ENCODE data around the gene DCTN1. TPM values are rescaled to one million over a fixed set of nuclear protein-coding genes. Genes with fewer than 3 reads are reported as not detected.
A peak's percentile ranks its signal among the peaks of the same experiment; 100 is the strongest.

The DCTN1 gene
- total RNA-seq, 4 donors from 2014 or later: 136 to 188 (median 162) TPM

DNA sequence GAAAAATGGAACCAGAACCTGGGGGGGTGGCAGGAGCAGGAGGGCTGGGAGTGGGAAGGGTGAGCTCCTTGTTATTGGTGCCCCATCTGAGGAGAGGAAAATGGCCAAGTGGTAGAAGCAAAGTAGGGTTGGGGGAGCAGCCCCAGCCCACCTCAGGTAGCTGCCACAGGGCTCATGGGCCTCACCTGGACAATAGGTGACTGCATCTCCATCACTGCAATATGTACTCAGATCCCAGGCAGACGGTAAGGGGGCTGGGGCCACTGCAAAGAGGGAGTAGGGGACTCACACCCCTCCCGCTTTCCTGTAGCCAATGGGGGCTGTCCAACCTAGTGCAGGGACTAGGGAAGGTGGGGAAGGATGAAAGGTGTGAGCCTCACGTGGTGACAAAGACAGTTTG lies 37.1 kb upstream of the DCTN1 start:
- H3K36me3 ChIP-seq: no peaks in the 10 kb centered on the region
- H3K4me3 ChIP-seq: no peak overlapping the region
- peaks cover 28 to 44% (median 38%) of the 10 kb centered on the region in 4 donors for H3K4me1 ChIP-seq
- H3K9me3 ChIP-seq: no peaks in the 10 kb centered on the region
- no peak overlapping the region for H3K27ac ChIP-seq (replicated peaks in 1 of 4)
- WGBS: 71% methylated on average over 3 of the region's 3 CpGs
- H3K27me3 ChIP-seq: no peaks in the 10 kb centered on the region
- intact Hi-C loops (cut with DNase I): no loop called here
- TF ChIP-seq POLR2A (IDR thresholded peaks at IDR 0.05; ENCODE audit: low read depth) (no peak), POLR2AphosphoS5 (IDR thresholded peaks at IDR 0.05) (no peak), EP300 (IDR thresholded peaks at IDR 0.05) (no peak)
- TF ChIP-seq, protein P1, sequence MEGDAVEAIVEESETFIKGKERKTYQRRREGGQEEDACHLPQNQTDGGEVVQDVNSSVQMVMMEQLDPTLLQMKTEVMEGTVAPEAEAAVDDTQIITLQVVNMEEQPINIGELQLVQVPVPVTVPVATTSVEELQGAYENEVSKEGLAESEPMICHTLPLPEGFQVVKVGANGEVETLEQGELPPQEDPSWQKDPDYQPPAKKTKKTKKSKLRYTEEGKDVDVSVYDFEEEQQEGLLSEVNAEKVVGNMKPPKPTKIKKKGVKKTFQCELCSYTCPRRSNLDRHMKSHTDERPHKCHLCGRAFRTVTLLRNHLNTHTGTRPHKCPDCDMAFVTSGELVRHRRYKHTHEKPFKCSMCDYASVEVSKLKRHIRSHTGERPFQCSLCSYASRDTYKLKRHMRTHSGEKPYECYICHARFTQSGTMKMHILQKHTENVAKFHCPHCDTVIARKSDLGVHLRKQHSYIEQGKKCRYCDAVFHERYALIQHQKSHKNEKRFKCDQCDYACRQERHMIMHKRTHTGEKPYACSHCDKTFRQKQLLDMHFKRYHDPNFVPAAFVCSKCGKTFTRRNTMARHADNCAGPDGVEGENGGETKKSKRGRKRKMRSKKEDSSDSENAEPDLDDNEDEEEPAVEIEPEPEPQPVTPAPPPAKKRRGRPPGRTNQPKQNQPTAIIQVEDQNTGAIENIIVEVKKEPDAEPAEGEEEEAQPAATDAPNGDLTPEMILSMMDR (IDR thresholded peaks at IDR 0.05): no peak
- DNase-seq (ENCODE audit: extremely low spot score): no peak

DNA sequence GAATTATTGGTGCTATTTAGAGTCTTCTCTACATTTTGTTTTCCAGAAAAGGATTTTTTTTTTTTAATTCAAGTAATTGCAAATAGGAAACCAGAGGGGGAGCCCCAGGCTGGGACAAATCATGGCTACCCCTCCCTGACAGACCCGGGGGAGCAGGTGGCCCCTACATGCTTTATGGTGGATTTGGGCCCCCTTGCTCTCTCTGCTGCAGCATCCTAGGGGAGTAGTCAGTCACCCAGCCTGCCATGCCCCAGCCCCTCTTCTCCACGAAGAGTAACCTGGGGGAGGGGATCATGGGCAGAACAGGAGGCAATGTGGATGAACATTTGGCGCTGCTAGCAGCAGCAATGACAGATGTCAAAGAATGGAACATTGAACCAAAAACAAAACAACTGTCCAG lies 36.7 kb upstream of the DCTN1 start:
- peaks cover 24 to 40% (median 33%) of the 10 kb centered on the region in 4 donors for H3K4me1 ChIP-seq
- TF ChIP-seq, protein P1 (IDR thresholded peaks at IDR 0.05): no peak
- TF ChIP-seq EP300 (IDR thresholded peaks at IDR 0.05): no peak
- TF ChIP-seq POLR2A (IDR thresholded peaks at IDR 0.05; ENCODE audit: low read depth): no peak
- TF ChIP-seq POLR2AphosphoS5 (IDR thresholded peaks at IDR 0.05): no peak
- WGBS: 73% methylated on average over 3 of the region's 3 CpGs
- DNase-seq (ENCODE audit: extremely low spot score): no peak
- no peaks in the 10 kb centered on the region for H3K36me3 ChIP-seq
- no peak overlapping the region for H3K27ac ChIP-seq (replicated peaks in 1 of 4)
- intact Hi-C loops (cut with DNase I): no loop called here
- no peaks in the 10 kb centered on the region for H3K27me3 ChIP-seq
- H3K4me3 ChIP-seq: no peak overlapping the region
- H3K9me3 ChIP-seq: no peaks in the 10 kb centered on the region

DNA sequence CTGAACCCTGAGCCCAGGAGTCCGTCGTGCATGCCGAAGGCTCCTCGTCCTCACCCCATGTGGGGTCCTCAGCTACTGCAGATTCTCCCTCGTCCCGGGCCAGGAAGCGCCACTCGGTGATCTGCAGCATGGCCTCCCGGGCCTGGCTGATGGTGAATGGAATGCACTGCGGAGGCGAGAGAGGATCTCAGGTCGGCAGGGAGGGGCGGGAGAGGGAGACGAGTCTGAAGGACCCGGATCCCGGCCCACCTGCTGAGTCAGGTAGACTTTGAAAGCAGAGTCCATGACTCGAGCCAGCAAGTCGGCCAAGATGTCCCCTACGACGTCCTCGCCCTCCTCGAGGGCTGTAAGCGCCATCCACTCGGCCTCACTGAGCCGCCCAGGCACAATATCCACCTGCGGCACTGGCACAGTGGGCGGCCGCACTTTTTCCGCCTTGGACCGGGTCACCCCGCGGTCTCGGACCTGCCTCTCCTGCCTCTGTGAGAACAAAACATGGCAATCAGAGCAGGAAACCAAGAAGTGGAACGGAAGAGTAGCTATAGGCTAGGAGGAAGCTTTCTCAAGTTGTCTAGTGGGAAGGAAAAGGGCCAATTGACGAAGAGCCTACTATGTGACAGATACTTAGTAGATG lies 35.8 kb upstream of the DCTN1 start:
- H3K9me3 ChIP-seq: no peaks in the 10 kb centered on the region
- peaks cover 21 to 33% (median 28%) of the 10 kb centered on the region in 4 donors for H3K4me1 ChIP-seq
- no peaks in the 10 kb centered on the region for H3K27me3 ChIP-seq
- WGBS: 70% methylated on average over 27 of the region's 35 CpGs
- H3K36me3 ChIP-seq: no peaks in the 10 kb centered on the region
- no peak for DNase-seq (ENCODE audit: extremely low spot score)
- peak overlapping the region in 1 of 4 donors; percentile 38 for H3K27ac ChIP-seq (replicated peaks in 1 of 4)
- TF ChIP-seq EP300 (IDR thresholded peaks at IDR 0.05) (no peak), POLR2AphosphoS5 (IDR thresholded peaks at IDR 0.05) (no peak), POLR2A (IDR thresholded peaks at IDR 0.05; ENCODE audit: low read depth) (no peak)
- TF ChIP-seq, protein P1 (IDR thresholded peaks at IDR 0.05): no peak
- intact Hi-C loops (cut with DNase I): no loop called here
- H3K4me3 ChIP-seq: peak overlapping the region; percentile 60 to 72 (median 62)

DNA sequence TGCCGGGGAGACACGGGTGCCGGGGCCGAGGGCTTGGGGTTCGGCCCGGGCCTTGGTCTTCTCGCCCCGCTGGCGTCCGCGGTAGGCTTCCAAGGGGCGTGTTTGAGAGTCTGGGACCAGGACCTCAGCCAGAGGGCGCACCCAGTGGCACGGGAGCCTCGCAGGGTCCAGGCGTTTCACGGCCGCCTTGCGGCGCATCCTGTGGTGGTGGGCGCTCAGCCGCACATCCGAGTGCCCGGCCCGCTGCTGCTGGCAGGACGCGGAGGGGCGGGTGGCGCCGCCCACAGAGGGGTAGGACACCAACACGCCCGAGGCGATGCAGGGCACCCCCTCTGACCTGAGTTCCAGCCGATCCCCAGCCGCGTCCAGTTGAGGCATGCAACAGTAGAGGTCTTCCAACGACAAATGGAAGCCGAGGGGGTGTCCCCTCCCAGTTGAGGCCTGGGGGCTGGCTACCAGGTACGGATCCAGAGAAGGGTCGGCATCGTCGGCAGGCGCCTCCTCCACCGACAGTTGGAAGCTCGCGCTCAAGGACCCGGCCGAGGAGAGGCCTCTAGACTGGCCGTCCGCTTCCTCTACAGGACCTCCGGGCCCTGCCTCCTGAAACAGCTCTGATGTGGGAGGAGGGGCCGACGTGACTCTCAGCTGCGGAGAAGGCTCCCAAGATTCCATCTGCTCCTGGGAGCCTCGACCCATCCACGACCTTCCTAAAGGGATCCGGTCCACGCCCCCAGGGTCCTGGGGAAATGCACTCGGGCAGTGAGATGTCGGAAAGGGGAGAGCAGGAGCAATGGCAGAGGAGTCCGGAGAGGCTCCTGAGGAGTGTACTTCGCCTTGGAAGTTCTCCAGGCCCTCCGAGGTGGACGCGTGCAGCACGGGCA lies 35.0 kb upstream of the DCTN1 start:
- no peaks in the 10 kb centered on the region for H3K36me3 ChIP-seq
- no peak for TF ChIP-seq POLR2A (IDR thresholded peaks at IDR 0.05; ENCODE audit: low read depth)
- TF ChIP-seq, protein P1 (IDR thresholded peaks at IDR 0.05): peak; percentile 36 to 45 (median 39)
- peak in 1 of 2 donors; percentile 31 for TF ChIP-seq POLR2AphosphoS5 (IDR thresholded peaks at IDR 0.05)
- peak overlapping the region; percentile 38 to 58 (median 53) for H3K27ac ChIP-seq (replicated peaks in 1 of 4)
- DNase-seq (ENCODE audit: extremely low spot score): no peak
- peaks cover 18 to 31% (median 25%) of the 10 kb centered on the region in 4 donors for H3K4me1 ChIP-seq
- intact Hi-C loops (cut with DNase I): no loop called here
- H3K27me3 ChIP-seq: no peaks in the 10 kb centered on the region
- 13% methylated on average over 30 of the region's 66 CpGs for WGBS
- peak overlapping the region; percentile 60 to 72 (median 62) for H3K4me3 ChIP-seq
- H3K9me3 ChIP-seq: no peaks in the 10 kb centered on the region

Measured in esophagus muscularis mucosa (tissue), 4 donors.